Cardiac septum (tissue), 1 donor: ENCODE data around the gene C11orf87. TPM values are rescaled to one million over a fixed set of nuclear protein-coding genes. Genes with fewer than 3 reads are reported as not detected.

ENCODE experiments used
- DNase-seq: peaks from one replicate; pipeline ENCODE4 v3.0.0-alpha.2; 2020; ENCODE audit warnings: low spot score
- intact Hi-C: fragments of 100-400 bp; cut with DNase I; formaldehyde crosslinking; loops from one replicate; pipeline ENCODE4 v1.14.0; 2022
- long read RNA-seq: library from polyadenylated mRNA; unstranded; transcript quantifications from one replicate; pipeline ENCODE4 v2.0.0, GENCODE V29; 2021
- total RNA-seq: library from RNA; stranded (reverse); fragmentation: NEBNext Ultra II Directional; extraction: Animal tissue kit (Norgen Biotek cat#: 25700); gene quantifications from one replicate; pipeline ENCODE4 v1.2.1, GENCODE V29; 2021
- donor health status: DM: no; HTN: no; CAD: no.

Gene C11orf87
- total RNA-seq = 0.03 TPM
- long read RNA-seq = 0 reads

GRCh38 chr11:109421981-109422869, at the start of gene C11orf87:
Gene C11orf87, plus strand, starts transcription at chr11:109422190. Its CDS starts 1,444 bp downstream, at chr11:109423634.
- intact Hi-C loops = no loop called here
- no peak for DNase-seq

- DNase-seq = no peak
- intact Hi-C loops = no loop called here
Measured at GRCh38 chr11:109374032-109374431, 48.0 kb upstream of the C11orf87 start.

DNA sequence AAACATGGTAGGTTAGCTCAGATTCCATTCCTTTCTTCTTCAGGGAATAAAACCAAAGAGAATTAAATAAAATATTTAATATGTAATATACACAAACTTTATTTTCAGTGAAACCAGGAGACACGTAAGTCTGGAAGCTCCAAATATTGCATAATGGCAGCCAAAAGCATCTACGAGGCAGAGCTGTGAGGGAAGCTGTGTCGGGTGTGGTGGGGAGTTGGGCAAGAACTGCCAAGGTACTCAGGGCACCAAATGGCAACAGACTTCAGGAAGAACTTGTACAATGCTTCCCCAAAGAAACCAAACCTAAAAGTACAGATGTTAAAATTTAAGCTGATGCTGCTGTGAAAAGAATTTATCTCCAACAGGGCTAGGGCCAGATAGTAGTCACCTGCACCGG, 47.5 kb upstream of the C11orf87 start:
- intact Hi-C loops = no loop called here
- DNase-seq = no peak

GRCh38 chr11:109377039-109377742, 44.8 kb upstream of the C11orf87 start:
- intact Hi-C loops = no loop called here
- DNase-seq = no peak

GRCh38 chr11:109378034-109378433, 44.0 kb upstream of the C11orf87 start:
- intact Hi-C loops = no loop called here

GRCh38 chr11:109383306-109383705, 38.7 kb upstream of the C11orf87 start:
- intact Hi-C loops = no loop called here
- no peak for DNase-seq

More at GRCh38 chr11:109378034-109378433, 44.0 kb upstream of the C11orf87 start:
- no peak for DNase-seq

DNA sequence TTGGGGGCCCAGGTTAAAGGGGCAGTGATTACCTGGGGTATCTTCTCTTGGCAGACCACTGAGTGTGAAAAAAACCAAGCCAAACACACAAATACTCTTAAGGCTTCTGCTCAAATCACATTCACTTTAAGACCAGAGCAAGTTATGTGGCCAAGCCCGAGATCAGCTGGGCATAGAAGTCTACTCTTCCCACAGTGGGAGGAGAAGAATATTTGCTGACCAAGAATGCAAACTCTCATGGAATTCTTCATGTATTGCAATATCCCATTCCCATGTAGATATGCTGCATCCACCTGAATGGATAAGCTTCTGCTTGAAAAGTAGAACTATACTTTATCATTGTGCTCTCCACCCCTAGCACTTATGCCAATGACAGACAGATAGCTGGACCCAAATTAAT, 37.1 kb upstream of the C11orf87 start:
- no peak for DNase-seq
- intact Hi-C loops = no loop called here

GRCh38 chr11:109388982-109389381, 33.0 kb upstream of the C11orf87 start:
- intact Hi-C loops = no loop called here
- DNase-seq = no peak

DNA sequence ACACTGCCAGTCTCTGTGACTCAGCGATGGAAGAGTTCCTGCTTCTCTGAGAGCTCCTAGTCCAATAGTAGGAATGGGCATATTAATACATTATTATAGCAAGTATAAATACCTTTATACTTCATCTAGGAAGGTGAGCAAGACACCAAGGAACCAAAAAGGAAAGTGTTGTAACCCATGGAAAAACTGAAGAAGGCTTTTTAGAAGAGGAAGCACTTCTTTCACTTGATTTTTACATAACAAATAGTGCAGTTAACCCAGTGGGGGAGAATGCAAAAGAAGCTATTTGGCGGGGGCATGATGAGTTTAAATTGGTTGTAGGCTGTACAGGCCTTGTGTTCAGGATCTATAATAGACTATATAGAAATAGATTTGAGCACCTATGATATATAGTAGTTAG, 31.2 kb upstream of the C11orf87 start:
- intact Hi-C loops = no loop called here
- no peak for DNase-seq

DNA sequence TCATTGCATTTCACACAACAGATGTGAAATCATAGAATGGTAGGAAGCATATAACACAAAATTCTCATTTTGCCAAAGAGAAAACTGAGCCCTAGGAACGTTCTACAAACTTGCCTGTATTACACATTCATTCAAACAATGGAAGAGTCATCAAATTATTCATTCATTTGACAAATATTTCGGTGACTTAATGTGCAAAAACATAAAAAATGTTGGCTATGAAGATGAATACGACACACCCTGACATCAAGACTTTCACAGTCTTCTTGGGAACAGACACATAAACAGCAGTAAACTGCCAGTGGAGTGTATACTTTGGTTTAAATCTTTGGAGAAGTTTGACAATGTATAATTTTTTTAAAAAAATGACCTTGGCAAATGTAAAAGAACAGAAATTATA, 20.4 kb upstream of the C11orf87 start:
- DNase-seq = no peak
- intact Hi-C loops = no loop called here

DNA sequence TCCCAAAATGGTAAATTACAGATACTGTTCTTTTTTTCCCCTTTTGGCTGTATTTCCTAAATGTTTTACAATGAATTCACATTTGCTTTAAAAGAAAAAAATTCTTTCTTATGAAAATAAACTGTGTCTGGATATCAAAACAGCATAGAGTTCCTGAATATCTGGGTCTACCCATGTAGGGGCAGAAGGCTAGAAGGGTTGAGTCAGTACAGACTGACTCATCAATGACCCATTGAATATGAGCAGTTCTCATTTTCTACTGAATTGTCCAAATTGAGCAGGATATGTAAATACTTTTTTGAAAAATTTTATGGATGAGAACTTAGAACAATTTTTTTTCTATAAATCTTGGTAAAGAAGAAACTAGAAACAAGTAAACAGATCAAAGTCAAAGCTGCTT, 16.3 kb upstream of the C11orf87 start:
- DNase-seq = no peak
- intact Hi-C loops = no loop called here

GRCh38 chr11:109416601-109417000, 5.4 kb upstream of the C11orf87 start:
- no peak for DNase-seq
- intact Hi-C loops = no loop called here

DNA sequence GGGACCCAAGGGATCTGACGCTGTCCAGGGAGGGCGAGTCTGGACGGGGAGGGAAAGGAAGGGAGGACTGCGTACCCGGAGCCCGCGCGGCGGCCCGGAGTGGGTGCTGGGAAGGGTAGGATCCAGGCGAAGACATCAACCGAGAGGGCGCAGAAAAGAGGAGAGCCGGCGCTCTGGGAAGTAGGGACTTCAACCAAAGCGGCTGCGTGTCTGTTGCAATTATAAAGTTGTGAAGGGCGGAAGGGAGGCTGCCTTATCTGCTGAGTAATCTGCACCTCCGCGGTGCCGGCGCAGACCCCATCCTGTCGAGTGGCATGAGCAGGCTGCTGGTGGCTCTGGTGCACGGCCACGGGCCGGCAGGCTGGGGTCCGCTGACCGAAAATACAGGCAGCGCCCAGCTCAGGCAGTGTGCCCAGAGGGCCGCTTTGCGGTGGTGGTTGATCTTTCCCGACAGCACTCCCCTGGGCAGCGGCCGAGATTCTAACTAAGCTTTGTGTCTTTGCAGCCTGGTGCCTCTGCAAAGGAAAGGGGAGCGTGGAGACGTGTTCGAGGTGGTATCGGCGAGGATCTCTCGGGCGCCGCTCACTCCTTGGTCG, 978 bp downstream of the C11orf87 start:
- DNase-seq = no peak
- intact Hi-C loops = no loop called here

DNA sequence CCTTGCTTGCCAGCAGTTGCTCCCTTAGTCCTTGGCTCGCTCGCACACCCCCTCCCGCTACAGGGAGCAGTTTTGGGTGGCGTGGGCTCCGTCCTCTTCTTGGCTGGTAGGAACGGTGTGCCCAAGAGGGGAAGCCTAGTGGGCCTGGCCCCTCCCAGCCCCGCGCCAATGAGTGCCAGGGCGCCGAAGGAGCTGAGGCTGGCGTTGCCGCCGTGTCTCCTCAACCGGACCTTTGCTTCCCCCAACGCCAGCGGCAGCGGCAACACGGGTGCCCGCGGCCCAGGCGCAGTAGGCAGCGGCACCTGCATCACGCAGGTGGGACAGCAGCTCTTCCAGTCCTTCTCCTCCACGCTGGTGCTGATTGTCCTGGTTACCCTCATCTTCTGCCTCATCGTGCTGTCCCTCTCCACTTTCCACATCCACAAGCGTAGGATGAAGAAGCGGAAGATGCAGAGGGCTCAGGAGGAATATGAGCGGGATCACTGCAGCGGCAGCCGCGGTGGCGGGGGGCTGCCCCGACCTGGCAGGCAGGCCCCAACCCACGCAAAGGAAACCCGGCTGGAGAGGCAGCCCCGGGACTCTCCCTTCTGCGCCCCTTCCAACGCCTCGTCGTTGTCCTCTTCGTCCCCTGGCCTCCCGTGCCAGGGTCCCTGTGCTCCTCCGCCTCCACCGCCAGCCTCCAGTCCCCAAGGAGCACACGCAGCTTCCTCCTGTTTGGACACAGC, 1.6 kb downstream of the C11orf87 start:
- no peak for DNase-seq
- intact Hi-C loops = no loop called here

DNA sequence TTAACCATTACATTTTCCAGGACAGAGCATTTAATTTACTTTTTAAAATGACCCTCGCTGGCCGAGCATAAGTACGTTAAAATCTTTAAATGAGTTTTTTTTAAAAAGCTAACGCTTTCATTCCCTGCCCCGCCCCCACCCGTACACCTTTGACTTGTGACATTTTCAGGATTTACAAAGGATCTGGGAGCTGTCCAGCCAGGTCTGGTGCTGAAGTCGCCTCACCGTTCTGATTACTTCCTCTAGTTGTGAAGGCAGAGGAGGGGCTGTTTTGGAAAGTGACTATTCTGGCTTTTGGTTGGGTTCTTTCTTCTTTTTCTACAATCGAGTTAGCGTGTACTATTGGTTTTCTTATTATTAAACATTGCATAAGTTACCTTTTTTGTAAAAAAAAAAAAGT, 2.9 kb downstream of the C11orf87 start:
- DNase-seq = no peak
- intact Hi-C loops = no loop called here

DNA sequence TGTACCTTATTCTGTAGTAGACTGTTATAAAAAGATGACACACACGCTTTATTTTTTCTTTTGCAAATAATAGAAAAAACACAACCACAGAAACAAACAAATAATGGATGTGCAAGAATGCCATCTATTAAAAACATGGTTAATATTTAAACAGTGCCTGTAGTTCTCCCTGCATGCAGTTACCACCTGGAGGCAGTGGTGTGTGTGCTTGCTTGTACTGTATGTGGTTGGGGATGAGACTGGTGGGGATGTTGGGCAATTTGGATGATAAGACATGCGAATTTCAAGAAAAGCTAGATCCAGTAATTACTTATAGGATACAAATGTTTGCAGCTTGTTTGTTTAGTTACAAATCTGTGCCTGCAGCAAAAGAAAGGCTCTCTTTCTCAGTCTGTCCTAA, 3.6 kb downstream of the C11orf87 start:
- intact Hi-C loops = no loop called here
- no peak for DNase-seq

- no peak for DNase-seq
- intact Hi-C loops = no loop called here
Measured at GRCh38 chr11:109426442-109427240, 4.7 kb downstream of the C11orf87 start.

DNA sequence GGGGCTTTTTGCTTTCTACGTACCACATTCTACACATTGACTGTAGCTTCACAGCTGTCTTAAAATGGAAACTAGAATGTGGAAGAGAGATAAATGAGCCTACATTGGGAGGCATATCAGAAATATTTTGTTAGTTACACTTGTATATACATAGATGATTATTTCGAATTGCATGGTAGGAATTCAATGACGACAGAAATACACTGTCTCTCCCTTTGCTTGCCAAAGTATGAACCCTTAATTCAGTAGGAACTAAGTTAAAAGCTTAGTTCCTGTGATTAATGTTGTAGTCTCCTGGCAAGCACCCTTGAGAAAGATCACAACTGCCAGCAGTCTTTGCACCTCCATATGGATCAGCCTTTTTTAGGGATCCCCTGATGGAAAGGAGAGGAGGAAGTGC, 10.1 kb downstream of the C11orf87 start:
- DNase-seq = no peak
- intact Hi-C loops = no loop called here

- intact Hi-C loops = no loop called here
- no peak for DNase-seq
Measured at GRCh38 chr11:109433753-109434256, 11.8 kb downstream of the C11orf87 start.
